Measurements from ENCODE around the gene DEPDC4. TPM values are rescaled to one million over a fixed set of nuclear protein-coding genes. Genes with fewer than 3 reads are reported as not detected.

DEPDC4 gene
- total RNA-seq, 1 experiment from 2014 or later, result 3.2 TPM

- no peak overlapping the region for H4K8ac ChIP-seq (replicated peaks; ENCODE audit: insufficient read length, low read depth, low read length)
- H3K4me3 Mint-ChIP-seq, result no peak overlapping the region
- H2AK5ac ChIP-seq (ENCODE audit: insufficient read length, low read length), result no peak overlapping the region
- DNase-seq, result no peak
- no peak overlapping the region for H4K91ac ChIP-seq (ENCODE audit: insufficient read length, low read depth, low read length)
- no peaks in the 10 kb centered on the region for H3K9me3 ChIP-seq (ENCODE audit: control insufficient read depth, low read depth, low read length)
- no peaks in the 10 kb centered on the region for H3K79me2 ChIP-seq (ENCODE audit: insufficient read depth, low read length)
- no peaks in the 10 kb centered on the region for H3K23me2 ChIP-seq (ENCODE audit: insufficient read length, low read depth, low read length, poor library complexity, severe bottlenecking)
- H3K4me1 ChIP-seq (ENCODE audit: insufficient read depth, low read length), result no peaks in the 10 kb centered on the region
- TF ChIP-seq, protein P1, sequence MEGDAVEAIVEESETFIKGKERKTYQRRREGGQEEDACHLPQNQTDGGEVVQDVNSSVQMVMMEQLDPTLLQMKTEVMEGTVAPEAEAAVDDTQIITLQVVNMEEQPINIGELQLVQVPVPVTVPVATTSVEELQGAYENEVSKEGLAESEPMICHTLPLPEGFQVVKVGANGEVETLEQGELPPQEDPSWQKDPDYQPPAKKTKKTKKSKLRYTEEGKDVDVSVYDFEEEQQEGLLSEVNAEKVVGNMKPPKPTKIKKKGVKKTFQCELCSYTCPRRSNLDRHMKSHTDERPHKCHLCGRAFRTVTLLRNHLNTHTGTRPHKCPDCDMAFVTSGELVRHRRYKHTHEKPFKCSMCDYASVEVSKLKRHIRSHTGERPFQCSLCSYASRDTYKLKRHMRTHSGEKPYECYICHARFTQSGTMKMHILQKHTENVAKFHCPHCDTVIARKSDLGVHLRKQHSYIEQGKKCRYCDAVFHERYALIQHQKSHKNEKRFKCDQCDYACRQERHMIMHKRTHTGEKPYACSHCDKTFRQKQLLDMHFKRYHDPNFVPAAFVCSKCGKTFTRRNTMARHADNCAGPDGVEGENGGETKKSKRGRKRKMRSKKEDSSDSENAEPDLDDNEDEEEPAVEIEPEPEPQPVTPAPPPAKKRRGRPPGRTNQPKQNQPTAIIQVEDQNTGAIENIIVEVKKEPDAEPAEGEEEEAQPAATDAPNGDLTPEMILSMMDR (conservative IDR thresholded peaks at IDR 0.05), result no peak
- H2AFZ ChIP-seq (ENCODE audit: low read length), result no peak overlapping the region
- no peaks in the 10 kb centered on the region for H3K9me3 Mint-ChIP-seq
- no peak overlapping the region for H3K14ac ChIP-seq (ENCODE audit: insufficient read depth, low read length)
- H3T11ph ChIP-seq (ENCODE audit: low read length), result no peak overlapping the region
- no peak overlapping the region for H2BK15ac ChIP-seq (ENCODE audit: low read depth, low read length)
- H3K27ac Mint-ChIP-seq, result no peak overlapping the region
- no peak overlapping the region for H4K5ac ChIP-seq (ENCODE audit: insufficient read length, low read depth, low read length)
- H2BK5ac ChIP-seq (ENCODE audit: insufficient read length, low read length), result no peak overlapping the region
- H4K20me1 ChIP-seq (ENCODE audit: control insufficient read depth, insufficient read depth, insufficient read length), result no peaks in the 10 kb centered on the region
- no peak overlapping the region for H3K27ac ChIP-seq (ENCODE audit: insufficient read length, low read depth, low read length)
- H3K18ac ChIP-seq (ENCODE audit: insufficient read length, low read depth, low read length), result no peak overlapping the region
- WGBS (ENCODE audit: extremely low coverage, insufficient read length, low lambda C conversion rate), result no CpG with 5 or more reads among the region's 1 CpG
- no peak overlapping the region for H3K23ac ChIP-seq (ENCODE audit: insufficient read length, low read depth, low read length)
- H3K56ac ChIP-seq (ENCODE audit: insufficient read length, low read depth, low read length), result no peak overlapping the region
- H2BK120ac ChIP-seq (ENCODE audit: low read depth, low read length, poor library complexity, severe bottlenecking), result no peak overlapping the region
- H2BK12ac ChIP-seq (ENCODE audit: insufficient read length, low read depth, low read length), result no peak overlapping the region
- no peak overlapping the region for H3K4me2 ChIP-seq (ENCODE audit: insufficient read depth, insufficient read length, low read length)
- H3K9ac ChIP-seq (ENCODE audit: extremely low read depth, insufficient read length, low read length), result no peak overlapping the region
- no peak overlapping the region for H2BK20ac ChIP-seq (ENCODE audit: low read depth, low read length, poor library complexity, severe bottlenecking)
- no peaks in the 10 kb centered on the region for H3K4me1 Mint-ChIP-seq
- no peaks in the 10 kb centered on the region for H3K79me1 ChIP-seq (ENCODE audit: insufficient read depth, low read depth, low read length, poor library complexity, severe bottlenecking)
- H3K27me3 Mint-ChIP-seq (ENCODE audit: low read depth), result no peaks in the 10 kb centered on the region
- no peaks in the 10 kb centered on the region for H3K27me3 ChIP-seq (ENCODE audit: insufficient read depth, low read length)
- peaks cover 0 to 11% (median 0%) of the 10 kb centered on the region in 3 experiments; a peak in 2 of 7 replicates for H3K36me3 Mint-ChIP-seq (ENCODE audit: insufficient read depth in 1 of 3, low read depth in 3 of 3)
- H3K4ac ChIP-seq (ENCODE audit: low read depth, low read length), result no peak overlapping the region
Measured at GRCh38 chr12:100239589-100239988, 27.3 kb downstream of the DEPDC4 start.

Measured in H9 (cell line).